HCT116 (cell line): ENCODE measurements around the gene FGFBP2. TPM values are rescaled to one million over a fixed set of nuclear protein-coding genes. Genes with fewer than 3 reads are reported as not detected.
A peak's percentile ranks its signal among the peaks of the same experiment; 100 is the strongest.

Experiments used
- ATAC-seq: fragments of 200-7000 bp; cut with Tn5 transposase; 2 replicates; pipeline ENCODE4 v1.9.1; 2020; ENCODE audit warnings: mild to moderate bottlenecking, moderate library complexity
- BruUV-seq: library from RNA; stranded (reverse); fragments of 400-500 nt; replicated peaks from 2 replicates; lab custom pipeline; 2021; lab: Mats Ljungman, UMichigan
- CTCF ChIA-PET: fragments of 300-600 bp; sonication (Branson Sonifier 250); formaldehyde crosslinking; loops from one replicate; lab custom pipeline; 2021; ENCODE audit warnings: antibody characterized with exemption; lab: Charles Lee
- POLR2A ChIA-PET: fragments of 300-600, 350-600 bp; sonication (Branson Sonifier 250); formaldehyde crosslinking; loops from one replicate; lab custom pipeline; 2021; ENCODE audit warnings: antibody characterized with exemption; lab: Charles Lee
- RAD21 ChIA-PET, 2 experiments: fragments of 300-600 bp; sonication (Branson Sonifier 250); formaldehyde crosslinking; loops; one replicate each; lab custom pipeline; 2023; ENCODE audit warnings: low total read pairs in 2 of 2; ENCODE audit not compliant: uncharacterized antibody in 2 of 2, unreplicated experiment in 2 of 2, low non-redundant PET in 1 of 2; lab: Charles Lee
- DNase-seq: peaks from one replicate; pipeline ENCODE4 v3.0.0-alpha.2; 2010; ENCODE audit warnings: low read depth, low spot score
- H2AFZ ChIP-seq: fragments of 200-600 bp; shearing (Covaris generic), sonication (generic); 2 replicates; pipeline ENCODE4 v1.6.1; 2017; ENCODE audit warnings: low read depth, mixed run types, mixed read lengths, antibody characterized with exemption, low read length; ENCODE audit not compliant: poor library complexity, severe bottlenecking
- H3K27ac ChIP-seq: 2 replicates; pipeline ENCODE4 v1.5.1; 2012; ENCODE audit warnings: low read depth, low read length
- H3K27me3 ChIP-seq: fragments of 200-600 bp; sonication (generic); 2 replicates; pipeline ENCODE4 v1.6.1; 2016; ENCODE audit warnings: mixed run types, low read length, mixed read lengths; ENCODE audit not compliant: insufficient read depth
- H3K36me3 ChIP-seq, 2 experiments: fragments of 200-500 bp in 1 of 2; fragments of 200-600 bp in 1 of 2; sonication (Bioruptor generic) in 1 of 2; sonication (generic) in 1 of 2; 2 replicates each; pipeline versions ENCODE4 v1.5.1 to v1.6.1; 2014 to 2016; ENCODE audit warnings: low read length in 2 of 2, inconsistent platforms in 1 of 2, mixed read lengths in 1 of 2, mixed run types in 1 of 2; ENCODE audit not compliant: insufficient read depth in 2 of 2, control insufficient read depth in 1 of 2
- H3K4me1 ChIP-seq, 2 experiments: fragments of 200-600 bp in 1 of 2; sonication (generic) in 1 of 2; 2 replicates each; pipeline versions ENCODE4 v1.5.1 to v1.6.1; 2012 to 2017; ENCODE audit warnings: low read length in 2 of 2, inconsistent platforms in 1 of 2, mild to moderate bottlenecking in 1 of 2, mixed read lengths in 1 of 2, mixed run types in 1 of 2, moderate library complexity in 1 of 2; ENCODE audit not compliant: insufficient read depth in 2 of 2, control insufficient read depth in 1 of 2
- H3K4me2 ChIP-seq: fragments of 200-600 bp; sonication (generic); 2 replicates; pipeline ENCODE4 v1.6.1; 2017; ENCODE audit warnings: mixed run types, low read length, mixed read lengths
- H3K4me3 ChIP-seq, 2 experiments: fragments of 200-600 bp in 1 of 2; sonication (generic) in 1 of 2; replicated peaks in 1 of 2; 2 replicates each; pipeline ENCODE4 v1.5.1; 2011 to 2016; ENCODE audit warnings: low read length in 2 of 2, control low read depth in 1 of 2, low read depth in 1 of 2, mild to moderate bottlenecking in 1 of 2, mixed read lengths in 1 of 2, mixed run types in 1 of 2
- H3K79me2 ChIP-seq: fragments of 200-600 bp; sonication (generic); 2 replicates; pipeline ENCODE4 v1.6.1; 2017; ENCODE audit warnings: mild to moderate bottlenecking, mixed run types, low read length, moderate library complexity, mixed read lengths; ENCODE audit not compliant: insufficient read depth
- H3K9ac ChIP-seq: fragments of 200-600 bp; sonication (generic); 2 replicates; pipeline ENCODE4 v1.6.1; 2016; ENCODE audit warnings: low read length, mixed read lengths
- H3K9me2 ChIP-seq: fragments of 200-600 bp; sonication (generic), shearing (Covaris generic); 2 replicates; pipeline ENCODE4 v1.6.1; 2017; ENCODE audit warnings: mixed run types, mild to moderate bottlenecking, moderate library complexity; ENCODE audit not compliant: insufficient read depth
- H3K9me3 ChIP-seq, 2 experiments: fragments of 200-500 bp in 1 of 2; fragments of 200-600 bp in 1 of 2; sonication (Bioruptor generic) in 1 of 2; sonication (generic) in 1 of 2; 2 replicates each; pipeline ENCODE4 v1.6.1; 2014 to 2017; ENCODE audit warnings: low read length in 2 of 2, mixed read lengths in 2 of 2, inconsistent platforms in 1 of 2, low read depth in 1 of 2, mild to moderate bottlenecking in 1 of 2, mixed run types in 1 of 2, moderate library complexity in 1 of 2; ENCODE audit not compliant: control insufficient read depth in 1 of 2, insufficient read depth in 1 of 2
- H4K20me1 ChIP-seq: fragments of 200-600 bp; sonication (generic), shearing (Covaris generic); 2 replicates; pipeline ENCODE4 v1.6.1; 2017; ENCODE audit warnings: mixed run types, mild to moderate bottlenecking, moderate library complexity; ENCODE audit not compliant: insufficient read depth
- CEBPB ChIP-seq: IDR thresholded peaks from 2 replicates; pipeline ENCODE4 v1.6.1; 2012; ENCODE audit warnings: low read depth
- EZH2phosphoT487 ChIP-seq: fragments of 200-600 bp; IDR thresholded peaks from 2 replicates; pipeline ENCODE4 v1.6.1; 2018; ENCODE audit warnings: antibody characterized with exemption, borderline replicate concordance
- FOSL1 ChIP-seq: IDR thresholded peaks from 2 replicates; pipeline ENCODE4 v1.6.1; 2012; ENCODE audit warnings: low read depth
- POLR2A ChIP-seq: IDR thresholded peaks from 2 replicates; pipeline ENCODE4 v1.7.0; 2011; ENCODE audit warnings: borderline replicate concordance; ENCODE audit not compliant: insufficient read depth, insufficient read length; ENCODE audit errors: extremely low read depth
- RAD21 ChIP-seq: IDR thresholded peaks from 2 replicates; pipeline ENCODE4 v1.6.1; 2012; ENCODE audit warnings: low read depth, mild to moderate bottlenecking
- SP1 ChIP-seq: IDR thresholded peaks from 2 replicates; pipeline ENCODE4 v1.6.1; 2012; ENCODE audit warnings: low read depth
- SRF ChIP-seq: IDR thresholded peaks from 2 replicates; pipeline ENCODE4 v1.6.1; 2012; ENCODE audit warnings: low read depth
- TCF7L2 ChIP-seq: IDR thresholded peaks from 2 replicates; pipeline ENCODE4 v1.7.0; 2011; ENCODE audit warnings: borderline replicate concordance, inconsistent platforms; ENCODE audit not compliant: insufficient read depth, insufficient read length; ENCODE audit errors: extremely low read depth
- ZBTB33 ChIP-seq: IDR thresholded peaks from 2 replicates; pipeline ENCODE4 v1.6.1; 2011; ENCODE audit warnings: mild to moderate bottlenecking, low read length, moderate library complexity; ENCODE audit not compliant: insufficient replicate concordance; ENCODE audit errors: extremely low read depth
- ZNF274 ChIP-seq: fragments of 200-500 bp; sonication (Bioruptor generic); IDR thresholded peaks from 2 replicates; pipeline ENCODE4 v1.6.1; 2014; ENCODE audit warnings: mild to moderate bottlenecking, low read depth, low read length, inconsistent platforms
- intact Hi-C: fragments of 100-400 bp; cut with micrococcal nuclease; formaldehyde crosslinking; loops from 2 replicates; pipeline ENCODE4 v1.10.0; 2022
- total RNA-seq: library from RNA; stranded (reverse); gene quantifications from one replicate; pipeline ENCODE4 v1.2.1, GENCODE V29; 2021; ENCODE audit not compliant: unreplicated experiment

The FGFBP2 gene
- total RNA-seq, 1 experiment from 2014 or later: not detected

- Histone ChIP-seq H3K4me2 (peak overlapping the region; percentile 55), H4K20me1 (no peaks in the 10 kb centered on the region), H3K36me3 (no peaks in the 10 kb centered on the region), H3K9me2 (no peaks in the 10 kb centered on the region), H3K27me3 (no peaks in the 10 kb centered on the region), H3K4me1 (peaks cover 12 to 37% of the 10 kb centered on the region in 2 experiments), H3K27ac (no peak overlapping the region), H3K4me3 (no peak overlapping the region), H3K9me3 (no peaks in the 10 kb centered on the region), H3K79me2 (no peaks in the 10 kb centered on the region), H3K9ac (no peak overlapping the region), H2AFZ (no peak overlapping the region)
- TF ChIP-seq SP1 (no peak), ZNF274 (no peak), FOSL1 (no peak), EZH2phosphoT487 (no peak), CEBPB (no peak), POLR2A (no peak), TCF7L2 (no peak), RAD21 (no peak), SRF (no peak), ZBTB33 (no peak)
- no TSS peak for BruUV-seq
- ChIA-PET POLR2A (interaction anchor here (0.7 to 2.1 kb wide), 3 partner anchors 15 to 29 kb away, joined by 3 to 10 read pairs (median 3); partner anchors contain the start of gene FGFBP1), CTCF (interaction anchor here (1.1 to 3.3 kb wide), 3 partner anchors 34 to 116 kb away, joined by 3 to 10 read pairs (median 5); no protein-coding TSS in a partner anchor), RAD21 (interaction anchor here in 1 of 2 experiments (0.6 kb wide), 1 partner anchor 22 kb away, joined by 3 read pairs; no protein-coding TSS in a partner anchor)
- DNase-seq: no peak
- ATAC-seq: peak; percentile 54; the same call in 1 of the 2 replicates
- intact Hi-C loops: no loop called here
These were observed 41.4 kb downstream of the FGFBP2 start for GRCh38 chr4:15921592-15921932.
